ENCODE measurements around the gene PSTPIP1. TPM values are rescaled to one million over a fixed set of nuclear protein-coding genes. Genes with fewer than 3 reads are reported as not detected.

PSTPIP1 gene
- total RNA-seq, 1 donor from 2014 or later, result 16.0 TPM

DNA sequence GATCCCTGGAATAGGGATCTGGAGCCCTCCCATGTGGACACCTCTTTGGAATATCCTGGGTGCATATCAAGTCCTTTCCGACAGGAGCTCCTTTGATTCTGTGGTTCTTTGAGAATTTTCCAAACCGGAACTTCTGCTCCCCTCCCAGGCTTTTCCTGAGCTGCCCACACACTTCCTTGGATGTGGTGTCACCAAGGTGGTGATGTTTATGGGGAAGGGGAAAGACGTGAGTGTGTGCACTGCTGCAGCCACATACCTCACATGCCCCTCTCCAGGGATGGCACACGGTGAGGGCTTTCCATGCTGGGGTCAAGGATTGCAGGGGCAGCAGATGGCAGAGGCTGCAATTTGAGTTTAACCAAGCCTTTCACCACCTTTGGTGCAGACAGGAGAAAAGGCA is 27.9 kb upstream of the PSTPIP1 start:
- DNase-seq (no peak), ATAC-seq (no peak)
- H3K4me1 ChIP-seq, result no peaks in the 10 kb centered on the region
- peaks cover 4% of the 10 kb centered on the region for H3K27me3 ChIP-seq
- H3K9me3 ChIP-seq, result no peaks in the 10 kb centered on the region
- TF ChIP-seq, protein P1, sequence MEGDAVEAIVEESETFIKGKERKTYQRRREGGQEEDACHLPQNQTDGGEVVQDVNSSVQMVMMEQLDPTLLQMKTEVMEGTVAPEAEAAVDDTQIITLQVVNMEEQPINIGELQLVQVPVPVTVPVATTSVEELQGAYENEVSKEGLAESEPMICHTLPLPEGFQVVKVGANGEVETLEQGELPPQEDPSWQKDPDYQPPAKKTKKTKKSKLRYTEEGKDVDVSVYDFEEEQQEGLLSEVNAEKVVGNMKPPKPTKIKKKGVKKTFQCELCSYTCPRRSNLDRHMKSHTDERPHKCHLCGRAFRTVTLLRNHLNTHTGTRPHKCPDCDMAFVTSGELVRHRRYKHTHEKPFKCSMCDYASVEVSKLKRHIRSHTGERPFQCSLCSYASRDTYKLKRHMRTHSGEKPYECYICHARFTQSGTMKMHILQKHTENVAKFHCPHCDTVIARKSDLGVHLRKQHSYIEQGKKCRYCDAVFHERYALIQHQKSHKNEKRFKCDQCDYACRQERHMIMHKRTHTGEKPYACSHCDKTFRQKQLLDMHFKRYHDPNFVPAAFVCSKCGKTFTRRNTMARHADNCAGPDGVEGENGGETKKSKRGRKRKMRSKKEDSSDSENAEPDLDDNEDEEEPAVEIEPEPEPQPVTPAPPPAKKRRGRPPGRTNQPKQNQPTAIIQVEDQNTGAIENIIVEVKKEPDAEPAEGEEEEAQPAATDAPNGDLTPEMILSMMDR (IDR thresholded peaks at IDR 0.05), result no peak
- no peak overlapping the region for H3K4me3 ChIP-seq
- intact Hi-C loops (cut with DNase I), result no loop called here
- H3K36me3 ChIP-seq, result no peaks in the 10 kb centered on the region
- H3K27ac ChIP-seq, result no peak overlapping the region

DNA sequence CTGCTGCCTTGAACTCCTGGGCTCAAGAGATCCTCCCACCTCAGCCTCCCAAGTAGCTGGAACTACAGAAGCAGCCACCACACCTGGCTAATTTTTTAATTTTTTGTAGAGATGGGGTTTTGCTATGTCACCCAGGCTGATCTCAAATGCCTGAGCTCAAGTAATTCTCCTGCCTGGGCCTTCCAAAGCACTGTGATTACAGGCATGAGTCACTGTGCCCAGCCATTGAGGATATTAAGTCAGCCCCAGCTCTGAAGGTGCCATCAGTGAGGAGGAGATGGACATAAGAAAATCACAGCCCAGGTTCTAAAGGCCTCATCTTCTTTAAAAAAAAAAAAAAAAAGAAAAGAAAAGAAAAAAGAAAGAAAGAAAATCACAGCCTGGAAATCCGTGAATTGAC is 26.6 kb upstream of the PSTPIP1 start:
- intact Hi-C loops (cut with DNase I), result no loop called here
- TF ChIP-seq, protein P1 (IDR thresholded peaks at IDR 0.05), result no peak
- H3K4me3 ChIP-seq, result no peak overlapping the region
- no peak overlapping the region for H3K27ac ChIP-seq
- H3K36me3 ChIP-seq, result no peaks in the 10 kb centered on the region
- no peaks in the 10 kb centered on the region for H3K4me1 ChIP-seq
- ATAC-seq (no peak), DNase-seq (no peak)
- H3K27me3 ChIP-seq, result peaks cover 4% of the 10 kb centered on the region
- no peaks in the 10 kb centered on the region for H3K9me3 ChIP-seq

DNA sequence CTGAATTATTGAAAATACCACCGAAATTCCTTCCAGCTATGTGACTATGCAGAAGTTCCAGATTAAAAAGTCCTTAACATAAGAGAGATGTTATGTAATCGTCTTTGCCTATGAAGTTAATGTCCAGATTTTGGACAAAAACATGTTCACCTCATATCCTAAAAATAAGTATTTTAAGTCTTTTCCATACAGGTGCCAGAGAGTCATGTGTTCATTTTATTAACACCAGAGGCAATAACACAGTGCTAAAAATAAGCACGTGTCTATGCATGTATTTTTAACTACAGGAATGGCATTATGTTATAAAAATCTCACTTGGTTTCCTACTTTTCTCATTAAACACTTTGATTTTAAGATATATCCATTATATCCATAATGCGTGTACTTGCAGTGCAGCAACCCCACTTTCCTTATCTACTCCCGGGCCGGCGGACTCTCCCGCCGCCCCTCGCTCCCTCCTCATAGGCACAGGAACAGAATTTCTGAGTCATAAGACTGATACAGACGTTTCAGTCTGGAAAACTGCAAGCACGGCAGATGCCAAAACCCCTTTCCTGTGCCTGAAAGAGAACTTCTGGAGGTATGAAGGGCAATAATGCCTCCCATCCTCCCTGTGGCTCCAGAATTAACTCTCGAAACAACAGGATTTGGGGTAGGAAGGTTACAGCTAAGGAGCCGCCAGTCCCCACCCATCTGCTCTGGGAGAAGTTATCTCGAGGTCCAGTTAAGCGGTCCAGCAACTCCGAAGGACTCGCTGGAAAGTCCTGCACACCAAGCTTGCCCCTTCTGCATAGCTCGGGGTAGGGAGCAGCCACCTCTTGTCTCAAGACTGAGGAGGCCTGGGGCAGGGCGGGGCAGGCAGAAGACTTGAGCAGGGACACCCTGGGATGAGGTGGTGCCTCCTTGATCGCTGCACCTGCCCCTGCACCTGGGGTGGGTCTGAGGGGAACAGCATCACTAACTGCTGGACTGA is 22.3 kb upstream of the PSTPIP1 start:
- Histone ChIP-seq H3K27ac (no peak overlapping the region), H3K4me1 (no peaks in the 10 kb centered on the region), H3K9me3 (no peaks in the 10 kb centered on the region), H3K27me3 (no peaks in the 10 kb centered on the region), H3K4me3 (no peak overlapping the region), H3K36me3 (no peaks in the 10 kb centered on the region)
- ATAC-seq (peak; percentile 19), DNase-seq (no peak)
- TF ChIP-seq, protein P1 (IDR thresholded peaks at IDR 0.05), result no peak
- intact Hi-C loops (cut with DNase I), result no loop called here

DNA sequence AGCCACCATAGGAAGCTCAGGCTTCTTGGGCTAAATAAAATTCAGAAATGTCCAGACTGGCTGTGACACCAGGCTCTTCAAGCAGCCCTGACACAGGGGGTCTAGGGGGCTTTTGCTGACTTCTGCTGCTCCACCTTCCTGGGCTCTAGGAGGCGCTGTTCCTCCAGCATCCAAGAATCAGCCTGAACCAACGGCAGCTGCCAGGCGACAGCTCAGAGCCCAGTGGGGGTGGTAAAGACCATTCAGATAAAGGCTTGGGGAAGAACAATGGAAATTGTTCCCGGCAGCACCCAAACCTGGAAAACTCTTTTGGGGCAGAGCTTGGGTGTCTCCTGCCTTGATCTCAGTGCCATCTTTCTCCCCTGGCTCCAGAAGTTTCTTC is 21.6 kb upstream of the PSTPIP1 start:
- TF ChIP-seq, protein P1 (IDR thresholded peaks at IDR 0.05), result peak; percentile 48
- H3K27ac ChIP-seq, result no peak overlapping the region
- H3K36me3 ChIP-seq, result no peaks in the 10 kb centered on the region
- H3K9me3 ChIP-seq, result no peaks in the 10 kb centered on the region
- DNase-seq (no peak), ATAC-seq (peak; percentile 75)
- no peaks in the 10 kb centered on the region for H3K27me3 ChIP-seq
- H3K4me1 ChIP-seq, result no peaks in the 10 kb centered on the region
- intact Hi-C loops (cut with DNase I), result no loop called here
- no peak overlapping the region for H3K4me3 ChIP-seq

DNA sequence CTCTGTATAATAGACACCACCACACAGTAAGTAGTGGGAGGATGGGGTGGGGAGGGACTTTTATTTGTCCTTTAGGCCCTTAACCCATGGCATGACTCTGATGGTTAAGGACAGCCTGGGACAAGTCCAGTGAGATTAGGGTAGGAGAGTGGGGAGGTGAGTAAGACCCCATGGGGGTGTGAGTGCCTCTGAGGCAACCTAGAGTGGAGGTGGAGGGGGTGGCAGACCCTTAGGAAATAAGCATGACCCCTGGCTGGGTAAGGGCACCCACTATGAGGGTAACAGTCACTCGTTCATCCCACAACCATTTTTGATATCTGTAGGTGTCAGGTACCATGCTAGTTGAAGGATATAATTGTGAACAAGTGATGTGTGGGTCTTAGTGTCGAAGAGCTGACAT is 21.0 kb upstream of the PSTPIP1 start:
- TF ChIP-seq, protein P1 (IDR thresholded peaks at IDR 0.05), result no peak
- no peak overlapping the region for H3K27ac ChIP-seq
- no peaks in the 10 kb centered on the region for H3K4me1 ChIP-seq
- H3K36me3 ChIP-seq, result no peaks in the 10 kb centered on the region
- DNase-seq (no peak), ATAC-seq (no peak)
- intact Hi-C loops (cut with DNase I), result no loop called here
- no peaks in the 10 kb centered on the region for H3K9me3 ChIP-seq
- H3K27me3 ChIP-seq, result no peaks in the 10 kb centered on the region
- no peak overlapping the region for H3K4me3 ChIP-seq

Data from upper lobe of right lung (tissue), 1 donor.